ENCODE measurements around the gene DPY30.

DNA sequence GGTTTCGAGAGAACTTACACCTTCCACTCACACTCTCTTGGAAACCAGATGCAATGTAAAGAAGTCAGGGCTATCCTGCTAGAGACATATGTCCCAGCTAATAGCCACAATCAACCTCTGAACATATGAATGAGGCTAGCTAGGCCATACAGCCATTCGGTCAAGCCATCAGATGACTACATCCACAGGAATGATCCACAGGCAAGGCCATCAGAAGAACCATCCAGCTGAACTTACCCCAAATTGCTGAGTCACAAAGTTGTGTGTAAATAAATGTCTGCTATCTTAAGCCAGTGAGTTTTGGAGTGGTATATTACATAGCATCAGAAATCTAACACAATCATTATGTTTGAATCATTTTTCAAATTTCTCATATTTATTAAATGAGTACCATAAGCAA lies 18.5 kb upstream of the DPY30 start:
- TF ChIP-seq, protein P1, sequence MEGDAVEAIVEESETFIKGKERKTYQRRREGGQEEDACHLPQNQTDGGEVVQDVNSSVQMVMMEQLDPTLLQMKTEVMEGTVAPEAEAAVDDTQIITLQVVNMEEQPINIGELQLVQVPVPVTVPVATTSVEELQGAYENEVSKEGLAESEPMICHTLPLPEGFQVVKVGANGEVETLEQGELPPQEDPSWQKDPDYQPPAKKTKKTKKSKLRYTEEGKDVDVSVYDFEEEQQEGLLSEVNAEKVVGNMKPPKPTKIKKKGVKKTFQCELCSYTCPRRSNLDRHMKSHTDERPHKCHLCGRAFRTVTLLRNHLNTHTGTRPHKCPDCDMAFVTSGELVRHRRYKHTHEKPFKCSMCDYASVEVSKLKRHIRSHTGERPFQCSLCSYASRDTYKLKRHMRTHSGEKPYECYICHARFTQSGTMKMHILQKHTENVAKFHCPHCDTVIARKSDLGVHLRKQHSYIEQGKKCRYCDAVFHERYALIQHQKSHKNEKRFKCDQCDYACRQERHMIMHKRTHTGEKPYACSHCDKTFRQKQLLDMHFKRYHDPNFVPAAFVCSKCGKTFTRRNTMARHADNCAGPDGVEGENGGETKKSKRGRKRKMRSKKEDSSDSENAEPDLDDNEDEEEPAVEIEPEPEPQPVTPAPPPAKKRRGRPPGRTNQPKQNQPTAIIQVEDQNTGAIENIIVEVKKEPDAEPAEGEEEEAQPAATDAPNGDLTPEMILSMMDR (conservative IDR thresholded peaks at IDR 0.05; ENCODE audit: low read depth, low read length) = no peak
- TF ChIP-seq POLR2A (IDR thresholded peaks at IDR 0.05; ENCODE audit: low read depth, low read length) (no peak), SMC3 (IDR thresholded peaks at IDR 0.05; ENCODE audit: low read depth, low read length) (no peak), RCOR1 (IDR thresholded peaks at IDR 0.05; ENCODE audit: insufficient replicate concordance, low read length) (no peak), MXI1 (IDR thresholded peaks at IDR 0.05; ENCODE audit: borderline replicate concordance, low read depth, low read length) (no peak), BHLHE40 (IDR thresholded peaks at IDR 0.05; ENCODE audit: low read depth, low read length) (no peak), NFE2L2 (IDR thresholded peaks at IDR 0.05; ENCODE audit: low read depth, low read length) (peak; percentile 83), RAD21 (IDR thresholded peaks at IDR 0.05; ENCODE audit: low read length) (no peak), FOS (IDR thresholded peaks at IDR 0.05; ENCODE audit: low read depth, low read length) (no peak), RFX5 (IDR thresholded peaks at IDR 0.05; ENCODE audit: low read depth, low read length) (no peak), CEBPB (IDR thresholded peaks at IDR 0.05; ENCODE audit: low read depth, low read length) (no peak)
- TF ChIP-seq, protein P2, sequence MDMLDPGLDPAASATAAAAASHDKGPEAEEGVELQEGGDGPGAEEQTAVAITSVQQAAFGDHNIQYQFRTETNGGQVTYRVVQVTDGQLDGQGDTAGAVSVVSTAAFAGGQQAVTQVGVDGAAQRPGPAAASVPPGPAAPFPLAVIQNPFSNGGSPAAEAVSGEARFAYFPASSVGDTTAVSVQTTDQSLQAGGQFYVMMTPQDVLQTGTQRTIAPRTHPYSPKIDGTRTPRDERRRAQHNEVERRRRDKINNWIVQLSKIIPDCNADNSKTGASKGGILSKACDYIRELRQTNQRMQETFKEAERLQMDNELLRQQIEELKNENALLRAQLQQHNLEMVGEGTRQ (IDR thresholded peaks at IDR 0.05; ENCODE audit: low read depth, low read length) = no peak
